Endodermal cell (in vitro differentiated cells): ENCODE results near the gene SPG21. TPM values are rescaled to one million over a fixed set of nuclear protein-coding genes. Genes with fewer than 3 reads are reported as not detected.

Source experiments
- DNase-seq: peaks from one replicate; pipeline ENCODE4 v3.0.0-alpha.2; 2017
- H3K27ac ChIP-seq: 2 replicates; pipeline ENCODE4 v1.5.1; 2013; ENCODE audit warnings: mild to moderate bottlenecking, low read depth, low read length, moderate library complexity
- H3K27me3 ChIP-seq: 2 replicates; pipeline ENCODE4 v1.6.1; 2013; ENCODE audit warnings: mild to moderate bottlenecking, low read length, moderate library complexity; ENCODE audit not compliant: insufficient read depth, control insufficient read depth, poor library complexity, severe bottlenecking
- H3K36me3 ChIP-seq: 2 replicates; pipeline ENCODE4 v1.7.0; 2013; ENCODE audit warnings: mild to moderate bottlenecking, low read length, moderate library complexity; ENCODE audit not compliant: control insufficient read depth, insufficient read depth
- H3K4me1 ChIP-seq: one replicate; pipeline ENCODE4 v1.7.0; 2013; ENCODE audit warnings: low read length; ENCODE audit not compliant: control insufficient read depth, insufficient read depth
- H3K4me3 ChIP-seq: 2 replicates; pipeline ENCODE4 v1.5.1; 2013; ENCODE audit warnings: mild to moderate bottlenecking, low read length, moderate library complexity
- H3K9ac ChIP-seq: 2 replicates; pipeline ENCODE4 v1.6.1; 2013; ENCODE audit warnings: mild to moderate bottlenecking, low read length, moderate library complexity; ENCODE audit not compliant: poor library complexity, severe bottlenecking; ENCODE audit errors: extremely low read depth
- H3K9me3 ChIP-seq: 2 replicates; pipeline ENCODE4 v1.6.1; 2013; ENCODE audit warnings: mild to moderate bottlenecking, low read length, moderate library complexity; ENCODE audit not compliant: control insufficient read depth
- H3K27ac Mint-ChIP-seq: 2 replicates; pipeline ENCODE4 v1.8.0; 2020; ENCODE audit warnings: mixed read lengths
- H3K27me3 Mint-ChIP-seq: 2 replicates; pipeline ENCODE4 v1.8.0; 2021; ENCODE audit warnings: mild to moderate bottlenecking, mixed read lengths; ENCODE audit not compliant: insufficient read depth
- H3K36me3 Mint-ChIP-seq: 2 replicates; pipeline ENCODE4 v1.8.0; 2020; ENCODE audit warnings: low read depth, mixed read lengths
- H3K4me1 Mint-ChIP-seq: 2 replicates; pipeline ENCODE4 v1.8.0; 2020; ENCODE audit warnings: mixed read lengths
- H3K4me3 Mint-ChIP-seq: 2 replicates; pipeline ENCODE4 v1.8.0; 2020; ENCODE audit warnings: mild to moderate bottlenecking, moderate library complexity, mixed read lengths
- H3K9me3 Mint-ChIP-seq: 2 replicates; pipeline ENCODE4 v1.8.0; 2020; ENCODE audit warnings: mild to moderate bottlenecking, mixed read lengths
- WGBS, 2 experiments: methylation state at CpG; one replicate each; pipeline versions ENCODE4 v1.1.5 to v1.1.7; 2013; ENCODE audit warnings: missing lambda C conversion rate in 2 of 2, mixed read lengths in 1 of 2; ENCODE audit not compliant: insufficient coverage in 1 of 2, insufficient read length in 1 of 2; 5-methylcytosine and 5-hydroxymethylcytosine counted together
- total RNA-seq, 2 donors: library from RNA; stranded (reverse); fragmentation: NEBNext Ultra II Directional in 1 of 2; extraction: Animal tissue kit (Norgen Biotek cat#: 25700) in 1 of 2; gene quantifications; 2 replicates in 1 of 2; 3 replicates in 1 of 2; pipeline ENCODE4 v1.2.1, GENCODE V29; 2021
- TF ChIP-seq, protein P1 (sequence below): fragments of 200-600 bp; sonication (generic); conservative IDR thresholded peaks from 2 replicates; pipeline ENCODE4 v1.5.0; 2021; ENCODE audit warnings: antibody characterized with exemption, mild to moderate bottlenecking

SPG21 gene
- total RNA-seq, 2 donors from 2014 or later: 77.0 to 96.1 TPM

DNA sequence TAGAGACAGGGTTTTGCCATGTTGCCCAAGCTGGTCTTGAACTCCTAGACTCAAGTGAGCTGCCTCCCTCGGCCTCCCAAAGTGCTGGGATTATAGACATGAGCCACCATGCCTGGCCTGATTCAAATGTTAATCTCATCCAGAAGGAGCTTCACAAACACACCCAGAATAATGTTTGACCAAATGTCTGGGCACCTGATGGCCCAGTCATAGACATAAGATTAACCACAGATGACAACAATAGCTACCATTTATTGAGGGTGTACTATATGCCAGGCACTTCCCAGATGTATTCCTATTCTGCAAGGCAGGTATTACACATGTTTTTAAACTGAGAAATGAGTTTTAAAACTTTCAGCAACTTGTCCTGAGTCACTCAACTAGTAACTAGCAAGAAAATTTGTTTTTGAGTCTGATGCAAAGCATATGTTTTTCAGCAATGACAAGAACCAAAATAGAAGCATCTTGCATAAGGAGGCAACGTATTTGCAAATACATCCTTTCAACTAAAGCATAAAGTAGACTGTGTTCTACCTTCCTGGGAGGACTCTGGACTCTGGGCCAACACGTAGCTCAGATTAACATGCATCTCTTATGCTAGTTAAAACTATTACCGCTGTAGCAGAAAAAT lies 8.1 kb upstream of the SPG21 start:
- no peak for DNase-seq
- no peak overlapping the region for H3K27ac ChIP-seq
- peaks cover 3% of the 10 kb centered on the region for H3K36me3 ChIP-seq
- 94 to 95% methylated on average over 4 of the region's 4 CpGs for WGBS, 2 experiments
- Mint-ChIP-seq H3K27ac (no peak overlapping the region), H3K9me3 (no peaks in the 10 kb centered on the region), H3K36me3 (peaks cover 4% of the 10 kb centered on the region), H3K4me1 (no peaks in the 10 kb centered on the region), H3K27me3 (peaks cover under 1% of the 10 kb centered on the region), H3K4me3 (no peak overlapping the region)
- H3K27me3 ChIP-seq: no peaks in the 10 kb centered on the region
- no peak overlapping the region for H3K9ac ChIP-seq
- H3K4me3 ChIP-seq: no peak overlapping the region
- TF ChIP-seq, protein P1, sequence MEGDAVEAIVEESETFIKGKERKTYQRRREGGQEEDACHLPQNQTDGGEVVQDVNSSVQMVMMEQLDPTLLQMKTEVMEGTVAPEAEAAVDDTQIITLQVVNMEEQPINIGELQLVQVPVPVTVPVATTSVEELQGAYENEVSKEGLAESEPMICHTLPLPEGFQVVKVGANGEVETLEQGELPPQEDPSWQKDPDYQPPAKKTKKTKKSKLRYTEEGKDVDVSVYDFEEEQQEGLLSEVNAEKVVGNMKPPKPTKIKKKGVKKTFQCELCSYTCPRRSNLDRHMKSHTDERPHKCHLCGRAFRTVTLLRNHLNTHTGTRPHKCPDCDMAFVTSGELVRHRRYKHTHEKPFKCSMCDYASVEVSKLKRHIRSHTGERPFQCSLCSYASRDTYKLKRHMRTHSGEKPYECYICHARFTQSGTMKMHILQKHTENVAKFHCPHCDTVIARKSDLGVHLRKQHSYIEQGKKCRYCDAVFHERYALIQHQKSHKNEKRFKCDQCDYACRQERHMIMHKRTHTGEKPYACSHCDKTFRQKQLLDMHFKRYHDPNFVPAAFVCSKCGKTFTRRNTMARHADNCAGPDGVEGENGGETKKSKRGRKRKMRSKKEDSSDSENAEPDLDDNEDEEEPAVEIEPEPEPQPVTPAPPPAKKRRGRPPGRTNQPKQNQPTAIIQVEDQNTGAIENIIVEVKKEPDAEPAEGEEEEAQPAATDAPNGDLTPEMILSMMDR: no peak
- H3K9me3 ChIP-seq: no peaks in the 10 kb centered on the region
- no peaks in the 10 kb centered on the region for H3K4me1 ChIP-seq

DNA sequence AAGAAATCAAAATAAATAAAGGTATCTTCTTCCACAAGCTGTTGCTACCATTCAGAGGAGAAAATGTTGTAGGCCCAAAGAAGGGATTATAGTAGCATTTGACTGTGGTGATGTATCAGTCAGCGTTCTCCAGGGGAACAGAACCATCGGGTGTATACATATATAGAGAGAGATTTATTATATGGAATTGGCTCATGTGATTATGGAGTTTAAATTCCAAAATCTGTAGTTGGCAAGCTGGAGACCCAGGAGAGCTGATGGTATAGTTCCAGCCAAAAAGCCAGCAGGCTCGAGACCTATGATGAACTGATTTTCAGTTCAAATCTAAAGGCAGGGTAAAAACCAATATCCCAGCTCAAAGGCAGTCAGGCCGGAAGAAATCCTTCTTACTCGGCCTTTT lies 7.4 kb upstream of the SPG21 start:
- no peak overlapping the region for H3K4me3 Mint-ChIP-seq
- Histone ChIP-seq H3K4me3 (no peak overlapping the region), H3K9ac (no peak overlapping the region), H3K4me1 (no peaks in the 10 kb centered on the region), H3K9me3 (no peaks in the 10 kb centered on the region), H3K36me3 (no peaks in the 10 kb centered on the region), H3K27ac (no peak overlapping the region), H3K27me3 (no peaks in the 10 kb centered on the region)
- H3K4me1 Mint-ChIP-seq: no peaks in the 10 kb centered on the region
- no peaks in the 10 kb centered on the region for H3K36me3 Mint-ChIP-seq
- WGBS, 2 experiments: 91% methylated on average over 3 to 5 of the region's 5 CpGs
- peaks cover 1% of the 10 kb centered on the region for H3K27me3 Mint-ChIP-seq
- no peak overlapping the region for H3K27ac Mint-ChIP-seq
- no peaks in the 10 kb centered on the region for H3K9me3 Mint-ChIP-seq
- TF ChIP-seq, protein P1: no peak
- DNase-seq: no peak

DNA sequence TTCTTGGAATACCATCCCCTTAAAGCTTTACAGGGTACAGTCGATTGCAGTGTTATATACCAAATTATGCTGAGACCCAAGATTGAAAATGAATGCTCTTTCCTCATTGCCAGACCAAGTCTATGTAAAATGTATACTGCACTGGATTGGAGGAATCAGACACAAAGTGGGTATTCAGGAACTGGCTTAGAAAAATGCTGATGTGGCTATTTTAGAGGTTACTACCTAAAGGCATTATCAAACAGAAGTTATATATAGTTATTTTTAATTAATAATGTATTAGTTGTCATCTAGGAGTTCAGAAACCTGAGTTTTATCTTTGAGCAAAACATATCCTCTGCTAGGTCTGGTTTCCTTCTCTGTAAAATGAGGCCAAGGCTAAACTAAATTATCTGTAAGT lies 3.6 kb upstream of the SPG21 start:
- Histone ChIP-seq H3K4me1 (peaks cover 4% of the 10 kb centered on the region), H3K36me3 (no peaks in the 10 kb centered on the region), H3K9ac (no peak overlapping the region), H3K9me3 (no peaks in the 10 kb centered on the region), H3K4me3 (no peak overlapping the region), H3K27ac (no peak overlapping the region), H3K27me3 (no peaks in the 10 kb centered on the region)
- Mint-ChIP-seq H3K36me3 (peaks cover under 1% of the 10 kb centered on the region), H3K4me3 (no peak overlapping the region), H3K27ac (no peak overlapping the region), H3K4me1 (peaks cover 8% of the 10 kb centered on the region), H3K9me3 (no peaks in the 10 kb centered on the region), H3K27me3 (peaks cover 1% of the 10 kb centered on the region)
- WGBS, 2 experiments: 91% methylated on average over 1 of the region's 1 CpG; no CpG with 5 or more reads in 1 of the 2 experiments
- TF ChIP-seq, protein P1: no peak
- no peak for DNase-seq
